GM21528 (cell line): ENCODE data around the gene UPK2.
A peak's percentile ranks its signal among the peaks of the same experiment; 100 is the strongest.
"Not testable (repeated sequence)": the region's sequence is repeated elsewhere in the genome, so short reads cannot be mapped to it uniquely, and the experiment has no call there.

Experiments
- ATAC-seq: cut with Tn5 transposase; IDR thresholded peaks from one replicate; pipeline ENCODE4 v1.9.1; 2021; ENCODE audit warnings: mild to moderate bottlenecking, moderate library complexity; ENCODE audit not compliant: unreplicated experiment, low FRiP score

The UPK2 gene

DNA sequence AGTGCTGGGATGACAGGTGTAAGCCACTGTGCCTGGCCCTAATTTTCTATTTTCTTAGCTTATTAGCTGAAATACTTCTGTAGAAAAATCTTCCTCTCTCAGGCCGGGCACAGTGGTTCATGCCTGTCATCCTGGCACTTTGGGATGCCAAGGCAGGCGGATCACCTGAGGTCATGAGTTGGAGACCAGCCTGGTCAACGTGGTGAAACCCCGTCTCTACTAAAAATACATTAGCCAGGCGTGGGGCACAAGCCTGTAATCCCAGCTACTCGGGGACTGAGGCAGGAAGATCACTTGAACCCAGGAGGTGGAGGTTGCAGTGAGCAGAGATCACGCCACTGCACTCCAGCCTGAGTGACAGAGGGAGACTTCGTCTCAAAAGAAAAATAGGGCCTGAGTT, 28.2 kb downstream of the UPK2 start:
- not testable (repeated sequence) for ATAC-seq

DNA sequence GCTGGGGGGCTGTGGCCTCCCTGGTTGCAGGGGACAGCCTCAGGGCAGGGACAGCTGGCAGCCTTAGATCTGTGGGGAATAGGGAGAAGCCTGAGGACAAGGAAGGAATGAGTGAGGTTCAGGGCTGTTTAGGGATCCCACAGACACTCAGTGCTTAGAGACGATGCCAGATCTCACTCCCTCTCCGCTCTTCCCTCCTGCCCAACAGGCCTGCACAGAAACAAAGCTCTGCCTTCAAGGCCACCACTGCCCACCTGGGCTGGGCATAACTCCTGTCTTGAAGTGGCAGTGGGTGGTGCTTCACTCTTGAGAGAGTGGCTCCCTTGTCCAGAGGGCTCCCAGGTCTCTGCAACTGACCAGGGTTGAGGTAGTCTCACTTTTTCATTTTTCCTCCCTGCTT, 28.7 kb downstream of the UPK2 start:
- no peak for ATAC-seq

DNA sequence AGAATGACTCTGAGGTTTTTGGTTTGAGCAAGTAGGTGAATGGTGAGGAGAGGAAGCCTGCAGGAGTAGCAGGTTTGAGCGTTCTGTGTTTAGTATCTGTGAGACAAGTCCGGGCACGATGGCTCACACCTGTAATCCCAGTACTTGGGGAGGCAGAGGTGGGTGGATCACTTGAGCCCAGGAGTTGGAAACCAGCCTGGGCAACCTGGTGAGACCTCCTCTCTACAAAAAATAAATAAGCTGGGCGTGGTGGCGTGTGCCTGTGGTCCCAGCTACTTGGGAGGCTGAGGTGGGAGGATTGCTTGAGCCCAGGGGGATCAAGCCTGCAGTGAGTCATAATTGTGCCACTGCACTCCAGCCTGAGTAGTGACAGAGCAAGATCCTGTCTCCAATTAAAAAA, 32.2 kb downstream of the UPK2 start:
- ATAC-seq, result no peak

DNA sequence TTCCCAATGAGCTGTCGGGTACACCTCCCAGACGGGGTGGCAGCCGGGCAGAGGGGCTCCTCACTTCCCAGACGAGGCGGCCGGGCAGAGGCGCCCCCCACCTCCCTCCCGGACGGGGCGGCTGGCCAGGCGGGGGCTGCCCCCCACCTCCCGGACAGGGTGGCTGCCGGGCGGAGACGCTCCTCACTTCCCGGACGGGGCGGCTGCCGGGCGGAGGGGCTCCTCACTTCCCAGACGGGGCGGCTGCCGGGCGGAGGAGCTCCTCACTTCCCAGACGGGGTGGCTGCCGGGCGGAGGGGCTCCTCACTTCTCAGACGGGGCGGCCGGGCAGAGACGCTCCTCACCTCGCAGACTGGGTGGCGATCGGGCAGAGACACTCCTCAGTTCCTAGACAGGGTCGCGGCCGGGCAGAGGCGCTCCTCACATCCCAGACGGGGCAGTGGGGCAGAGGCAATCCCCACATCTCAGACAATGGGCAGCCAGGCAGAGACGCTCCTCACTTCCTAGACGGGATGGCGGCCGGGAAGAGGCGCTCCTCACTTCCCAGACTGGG, 35.5 kb downstream of the UPK2 start:
- ATAC-seq, result not testable (repeated sequence)

DNA sequence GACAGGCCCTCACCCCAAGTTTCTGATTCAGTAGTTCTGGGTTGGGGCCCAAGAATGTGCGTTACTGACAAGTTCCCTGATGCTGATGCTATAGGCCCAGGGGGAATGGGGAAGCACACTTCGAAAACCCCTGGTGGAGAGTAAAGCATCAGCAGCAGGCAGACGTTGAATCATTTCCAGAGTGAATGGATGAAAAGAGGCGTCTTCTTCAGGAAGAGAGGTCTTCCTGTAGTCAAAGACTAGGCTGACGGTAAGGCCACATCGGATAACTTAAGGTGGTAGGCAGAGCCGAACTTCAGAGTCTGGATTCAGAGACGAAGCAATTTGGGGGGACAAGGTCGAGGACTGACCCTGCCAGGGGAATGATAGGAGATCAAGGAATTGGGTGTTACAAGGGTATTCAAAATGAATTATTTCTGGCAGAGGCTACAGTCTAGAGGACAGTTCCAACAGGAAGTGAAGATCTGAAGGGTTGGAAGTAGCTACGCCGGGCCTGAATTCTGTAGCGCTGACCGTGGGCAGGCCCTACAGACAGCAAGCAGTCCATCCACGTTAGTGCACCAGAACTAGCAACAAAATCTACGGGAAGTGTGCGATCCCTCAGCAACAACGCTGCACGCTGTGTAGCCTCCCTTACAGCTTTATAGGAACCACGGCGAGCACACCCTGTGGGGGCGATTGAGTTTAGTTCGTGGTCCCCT, 41.0 kb downstream of the UPK2 start:
- ATAC-seq, result peak; percentile 22

DNA sequence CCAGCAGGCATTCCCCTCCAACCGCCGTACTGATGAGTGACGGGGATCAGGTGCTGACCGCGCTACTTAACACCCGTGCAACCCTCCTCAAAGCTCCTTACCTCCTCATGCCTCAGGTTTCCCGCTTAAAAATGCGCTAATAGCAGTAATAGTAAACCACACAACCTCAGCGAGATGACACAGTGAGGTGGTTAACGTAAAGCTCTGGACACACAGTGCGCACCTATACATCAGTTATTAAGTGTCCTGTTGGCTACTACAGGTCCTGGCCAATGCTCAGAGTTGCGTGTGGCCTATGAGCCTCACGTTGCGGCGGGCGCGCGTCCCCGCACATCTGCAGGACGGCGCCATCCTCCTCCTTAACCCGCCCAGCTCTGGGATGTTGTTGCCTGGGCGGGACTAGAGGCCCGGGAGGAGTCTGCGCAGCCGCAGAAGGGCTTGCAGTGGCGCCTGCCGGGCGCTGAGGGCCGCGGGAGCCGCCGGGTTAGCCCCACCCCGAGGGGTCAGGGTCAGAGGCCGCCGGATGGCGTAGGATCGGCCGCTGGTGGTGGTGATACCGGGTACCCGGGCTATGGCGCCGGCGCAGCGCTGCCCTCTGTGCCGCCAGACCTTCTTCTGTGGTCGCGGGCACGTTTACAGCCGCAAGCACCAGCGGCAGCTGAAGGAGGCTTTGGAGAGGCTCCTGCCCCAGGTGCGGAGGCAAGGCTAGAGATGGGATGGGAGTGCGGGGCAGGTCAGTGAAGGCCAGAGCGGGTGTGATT, 41.7 kb downstream of the UPK2 start, which contains the start of gene CENATAC:
TSS of gene CENATAC (plus strand) at position 512 of the 761 bp plus-strand sequence. CDS start at position 572, 60 bp downstream.
- ATAC-seq, result peak; percentile 90

DNA sequence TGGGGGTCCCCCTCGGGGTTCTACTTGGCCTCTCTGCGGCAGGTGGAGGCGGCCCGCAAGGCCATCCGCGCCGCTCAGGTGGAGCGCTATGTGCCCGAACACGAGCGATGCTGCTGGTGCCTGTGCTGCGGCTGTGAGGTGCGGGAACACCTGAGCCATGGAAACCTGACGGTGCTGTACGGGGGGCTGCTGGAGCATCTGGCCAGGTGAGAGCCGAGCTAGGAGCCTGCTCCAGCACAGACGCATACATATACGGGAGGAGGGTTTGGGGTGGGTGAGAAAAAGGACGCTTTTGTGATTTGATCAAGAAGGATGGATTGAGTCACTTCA, 42.3 kb downstream of the UPK2 start:
- peak; percentile 19 for ATAC-seq

DNA sequence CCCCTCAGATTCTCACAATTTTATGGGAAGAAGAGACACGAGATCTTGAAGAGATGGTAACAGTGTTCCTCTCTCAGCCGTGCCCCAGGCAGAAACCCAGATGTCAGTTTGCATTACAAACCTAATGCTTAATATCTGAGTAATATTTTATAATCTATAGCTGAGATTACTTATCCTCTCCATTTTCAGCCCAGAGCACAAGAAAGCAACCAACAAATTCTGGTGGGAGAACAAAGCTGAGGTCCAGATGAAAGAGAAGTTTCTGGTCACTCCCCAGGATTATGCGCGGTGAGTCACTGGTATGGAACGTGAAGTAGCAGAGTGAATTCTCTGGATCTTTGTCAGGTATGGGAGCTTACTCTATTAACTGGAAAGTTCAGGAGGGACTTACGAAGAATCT, 42.7 kb downstream of the UPK2 start:
- ATAC-seq, result no peak

DNA sequence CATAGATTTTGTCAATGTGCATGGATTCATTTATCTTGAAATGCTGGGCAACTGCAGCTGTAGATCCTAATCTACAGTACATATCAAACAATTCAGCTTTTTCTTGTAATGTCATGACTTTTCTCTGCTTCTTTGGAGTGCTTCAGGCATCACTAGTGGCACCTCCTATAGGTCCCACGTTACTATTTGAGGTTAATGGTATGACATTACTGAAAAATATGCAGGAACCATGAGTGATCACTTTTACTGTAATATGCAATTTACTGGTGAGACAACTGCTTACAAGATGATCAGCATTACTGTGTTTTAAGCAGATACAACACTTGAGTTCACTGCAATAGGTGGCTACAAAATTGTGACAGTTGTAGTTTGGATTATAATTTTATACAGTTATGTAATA, 44.8 kb downstream of the UPK2 start:
- ATAC-seq, result no peak

DNA sequence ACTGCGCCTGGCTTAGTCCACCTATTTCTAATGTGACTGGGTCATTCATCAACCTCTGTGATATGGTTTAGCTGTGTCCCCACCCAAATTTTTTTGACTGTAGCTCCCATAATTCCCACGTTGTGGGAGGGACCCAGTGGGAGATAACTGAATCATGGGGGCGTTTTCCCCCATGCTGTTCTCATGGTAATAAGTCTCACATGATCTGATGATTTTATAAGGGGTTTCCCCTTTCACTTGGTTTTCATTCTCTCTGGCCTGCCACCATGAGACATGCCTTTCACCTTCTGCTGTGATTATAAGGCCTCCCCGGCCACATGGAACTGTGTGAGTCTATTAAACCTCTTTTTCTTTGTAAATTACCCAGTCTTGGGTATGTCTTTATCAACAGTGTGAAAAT, 50.6 kb downstream of the UPK2 start:
- ATAC-seq, result no peak
